Epithelial cell of proximal tubule (primary cell): ENCODE results near the gene BSG. TPM values are rescaled to one million over a fixed set of nuclear protein-coding genes. Genes with fewer than 3 reads are reported as not detected.

Experiments used
- DNase-seq: peaks from one replicate; pipeline ENCODE4 v3.0.0-alpha.2; 2011; ENCODE audit warnings: low read depth
- H3K4me3 ChIP-seq: 2 replicates; pipeline ENCODE4 v1.5.1; 2011; ENCODE audit warnings: low read depth, mild to moderate bottlenecking, low read length
- CTCF ChIP-seq: conservative IDR thresholded peaks from 2 replicates; pipeline ENCODE4 v1.5.1; 2012; ENCODE audit warnings: low read depth, mild to moderate bottlenecking, low read length
- total RNA-seq: library from RNA; depleted of rRNA; stranded (reverse); fragments of >200 nt; gene quantifications from 2 replicates; pipeline ENCODE4 v1.2.3, GENCODE V29; 2015

Gene BSG
- total RNA-seq, result 705 and 835 TPM in 2 replicates

GRCh38 chr19:572140-572742, at the start of gene BSG:
TSS of gene BSG (plus strand) at chr19:572596. CDS start at chr19:572635, 39 bp downstream.
- no peak for DNase-seq
- TF ChIP-seq CTCF, result no peak
- peak within 1 kb of the TSS; percentile 91 for H3K4me3 ChIP-seq

- no peak overlapping the region for H3K4me3 ChIP-seq
- DNase-seq, result no peak
- no peak for TF ChIP-seq CTCF
Observed at GRCh38 chr19:522726-523125, 49.7 kb upstream of the BSG start.

- no peak overlapping the region for H3K4me3 ChIP-seq
- TF ChIP-seq CTCF, result no peak
- DNase-seq, result no peak
Observed at GRCh38 chr19:524062-524674, 48.2 kb upstream of the BSG start.

- DNase-seq, result no peak
- no peak overlapping the region for H3K4me3 ChIP-seq
- no peak for TF ChIP-seq CTCF
Observed at GRCh38 chr19:525029-525428, 47.4 kb upstream of the BSG start.

- TF ChIP-seq CTCF, result no peak
- H3K4me3 ChIP-seq, result no peak overlapping the region
- DNase-seq, result no peak
Observed at GRCh38 chr19:525857-526419, 46.5 kb upstream of the BSG start.

- no peak for TF ChIP-seq CTCF
- H3K4me3 ChIP-seq, result peak overlapping the region; percentile 74
- no peak for DNase-seq
Observed at GRCh38 chr19:530134-531008, 42.0 kb upstream of the BSG start.
